Fibroblast of lung (primary cell): ENCODE results near the gene CEP63. TPM values are rescaled to one million over a fixed set of nuclear protein-coding genes. Genes with fewer than 3 reads are reported as not detected.
"Not testable (repeated sequence)": the region's sequence is repeated elsewhere in the genome, so short reads cannot be mapped to it uniquely, and the experiment has no call there.

Source experiments
- DNase-seq, 2 donors: peaks; one replicate each; pipeline versions ENCODE4 v3.0.0 to v3.0.0-alpha.2; 2010; ENCODE audit warnings: low read depth in 2 of 2
- H2AFZ ChIP-seq: 2 replicates; pipeline ENCODE4 v1.5.1; 2012; ENCODE audit warnings: low read length, control low read depth, inconsistent platforms
- H3K27ac ChIP-seq: 2 replicates; pipeline ENCODE4 v1.5.1; 2011; ENCODE audit warnings: low read length, control low read depth; ENCODE audit not compliant: insufficient read depth
- H3K27me3 ChIP-seq: 2 replicates; pipeline ENCODE4 v1.5.1; 2011; ENCODE audit warnings: mild to moderate bottlenecking, low read length; ENCODE audit not compliant: control insufficient read depth, insufficient read depth
- H3K36me3 ChIP-seq: 2 replicates; pipeline ENCODE4 v1.5.1; 2011; ENCODE audit warnings: low read length; ENCODE audit not compliant: control insufficient read depth, insufficient read depth
- H3K4me1 ChIP-seq: 2 replicates; pipeline ENCODE4 v1.5.1; 2011; ENCODE audit warnings: low read length; ENCODE audit not compliant: control insufficient read depth, insufficient read depth; ENCODE audit errors: extremely low read depth
- H3K4me2 ChIP-seq: 2 replicates; pipeline ENCODE4 v1.5.1; 2011; ENCODE audit warnings: low read length, control low read depth; ENCODE audit not compliant: insufficient read depth; ENCODE audit errors: extremely low read depth
- H3K4me3 ChIP-seq, 4 experiments: fragments of 200-600 bp in 1 of 4; sonication (generic) in 1 of 4; replicated peaks in 1 of 4; 2 replicates each; pipeline ENCODE4 v1.5.1; 2011 to 2016; ENCODE audit warnings: low read length in 4 of 4, low read depth in 3 of 4, mild to moderate bottlenecking in 3 of 4, control low read depth in 2 of 4, inconsistent platforms in 1 of 4, mixed read lengths in 1 of 4; ENCODE audit not compliant: insufficient read depth in 1 of 4; ENCODE audit errors: control extremely low read depth in 1 of 4
- H3K79me2 ChIP-seq: 2 replicates; pipeline ENCODE4 v1.5.1; 2012; ENCODE audit warnings: mild to moderate bottlenecking, low read length, inconsistent platforms; ENCODE audit not compliant: control insufficient read depth, insufficient read depth
- H3K9ac ChIP-seq: 2 replicates; pipeline ENCODE4 v1.5.1; 2011; ENCODE audit warnings: mild to moderate bottlenecking, low read length, control low read depth; ENCODE audit not compliant: insufficient read depth
- H3K9me3 ChIP-seq: 2 replicates; pipeline ENCODE4 v1.5.1; 2012; ENCODE audit warnings: low read depth, low read length; ENCODE audit not compliant: control insufficient read depth, insufficient read depth
- H4K20me1 ChIP-seq: 2 replicates; pipeline ENCODE4 v1.5.1; 2011; ENCODE audit warnings: low read length; ENCODE audit not compliant: control insufficient read depth, insufficient read depth; ENCODE audit errors: extremely low read depth
- CTCF ChIP-seq, 2 donors: IDR thresholded peaks in 1 of 2; conservative IDR thresholded peaks in 1 of 2; 1 replicate in 1 of 2; 2 replicates in 1 of 2; pipeline ENCODE4 v1.5.1; 2011 to 2012; ENCODE audit warnings: low read length in 2 of 2, control low read depth in 1 of 2, inconsistent platforms in 1 of 2, low read depth in 1 of 2, mild to moderate bottlenecking in 1 of 2
- EZH2 ChIP-seq: IDR thresholded peaks from 2 replicates; pipeline ENCODE4 v1.5.1; 2012; ENCODE audit warnings: low read length, control low read depth, mild to moderate bottlenecking; ENCODE audit errors: missing control alignments
- polyA plus RNA-seq, 2 donors: library from polyadenylated mRNA; depleted of rRNA in 1 of 2; stranded (reverse) in 1 of 2; unstranded in 1 of 2; fragments of >200 nt; gene quantifications; 2 replicates each; pipeline ENCODE4 v1.2.1, GENCODE V29; 2011 to 2012; ENCODE audit warnings: missing spikeins in 1 of 2
- total RNA-seq: library from RNA; depleted of rRNA; stranded (reverse); fragments of >200 nt; gene quantifications from 2 replicates; pipeline ENCODE4 v1.2.1, GENCODE V29; 2014

CEP63 gene
- total and polyA plus RNA-seq, 2 donors (not counting 1 experiment from before 2014, with no cell fraction given) = 22.3 to 26.4 TPM

- Histone ChIP-seq H3K9ac (no peak overlapping the region), H3K36me3 (no peaks in the 10 kb centered on the region), H3K79me2 (no peaks in the 10 kb centered on the region), H3K27me3 (no peaks in the 10 kb centered on the region), H3K4me1 (no peaks in the 10 kb centered on the region), H3K27ac (no peak overlapping the region), H3K4me3 (no peak overlapping the region), H2AFZ (no peak overlapping the region), H4K20me1 (no peaks in the 10 kb centered on the region), H3K9me3 (no peaks in the 10 kb centered on the region), H3K4me2 (no peak overlapping the region)
- no peak for DNase-seq
- TF ChIP-seq CTCF (conservative IDR thresholded peaks at IDR 0.05 in 1 of 2, IDR thresholded peaks at IDR 0.05 in 1 of 2; ENCODE audit: low read depth in 1 of 2, low read length in 2 of 2) = no peak
- TF ChIP-seq EZH2 = no peak
Observed at GRCh38 chr3:134592806-134593205, 106.9 kb downstream of the CEP63 start.

GRCh38 chr3:134594331-134594741, 108.5 kb downstream of the CEP63 start:
- no peaks in the 10 kb centered on the region for H3K36me3 ChIP-seq
- no peak overlapping the region for H3K4me3 ChIP-seq
- TF ChIP-seq EZH2 (no peak), CTCF (conservative IDR thresholded peaks at IDR 0.05 in 1 of 2, IDR thresholded peaks at IDR 0.05 in 1 of 2; ENCODE audit: low read depth in 1 of 2, low read length in 2 of 2) (no peak)
- H3K4me1 ChIP-seq = no peaks in the 10 kb centered on the region
- no peaks in the 10 kb centered on the region for H4K20me1 ChIP-seq
- no peaks in the 10 kb centered on the region for H3K79me2 ChIP-seq
- no peak overlapping the region for H3K27ac ChIP-seq
- no peak overlapping the region for H3K9ac ChIP-seq
- no peak overlapping the region for H2AFZ ChIP-seq
- DNase-seq = peak in 1 of 2 donors; percentile 14
- H3K27me3 ChIP-seq = no peaks in the 10 kb centered on the region
- no peak overlapping the region for H3K4me2 ChIP-seq
- H3K9me3 ChIP-seq = no peaks in the 10 kb centered on the region

GRCh38 chr3:134594986-134595385, 109.1 kb downstream of the CEP63 start:
- not testable (repeated sequence) for H3K36me3 ChIP-seq, H3K9ac ChIP-seq, H3K4me2 ChIP-seq, DNase-seq, H3K27ac ChIP-seq, H3K27me3 ChIP-seq, H3K79me2 ChIP-seq, H3K4me1 ChIP-seq, H3K9me3 ChIP-seq, H4K20me1 ChIP-seq, H2AFZ ChIP-seq, H3K4me3 ChIP-seq
